HG03064 (cell line): ENCODE results near the gene PRSS22.

Source experiments
- ATAC-seq: cut with Tn5 transposase; IDR thresholded peaks from one replicate; pipeline ENCODE4 v1.9.1; 2021; ENCODE audit warnings: low read depth; ENCODE audit not compliant: unreplicated experiment

PRSS22 gene

GRCh38 chr16:2829501-2830354 lies 28.2 kb downstream of the PRSS22 start, which contains the start of gene ZG16B:
Gene ZG16B, plus strand, starts transcription at chr16:2830303. Its CDS starts 139 bp downstream, at chr16:2830442.
- no peak for ATAC-seq

GRCh38 chr16:2828876-2829430 lies 29.0 kb downstream of the PRSS22 start:
- ATAC-seq: no peak

DNA sequence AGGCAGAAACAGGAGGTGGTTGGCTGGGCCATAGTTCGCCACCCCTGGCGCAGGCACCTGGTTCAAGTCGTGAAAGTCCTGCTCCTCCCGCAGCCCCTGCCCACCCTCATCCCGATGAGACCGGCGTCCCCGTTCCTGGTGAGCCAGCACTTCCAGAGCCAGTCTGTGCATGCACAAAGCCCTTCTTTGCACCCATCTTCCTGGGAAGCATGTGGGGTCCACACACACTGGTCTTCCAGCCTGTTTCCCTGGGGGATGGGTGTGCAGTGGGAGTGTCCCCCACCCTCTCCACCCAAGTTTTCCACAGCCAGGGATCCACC lies 29.5 kb downstream of the PRSS22 start:
- no peak for ATAC-seq

- ATAC-seq: no peak
Observed at GRCh38 chr16:2827831-2828520, 30.0 kb downstream of the PRSS22 start.

DNA sequence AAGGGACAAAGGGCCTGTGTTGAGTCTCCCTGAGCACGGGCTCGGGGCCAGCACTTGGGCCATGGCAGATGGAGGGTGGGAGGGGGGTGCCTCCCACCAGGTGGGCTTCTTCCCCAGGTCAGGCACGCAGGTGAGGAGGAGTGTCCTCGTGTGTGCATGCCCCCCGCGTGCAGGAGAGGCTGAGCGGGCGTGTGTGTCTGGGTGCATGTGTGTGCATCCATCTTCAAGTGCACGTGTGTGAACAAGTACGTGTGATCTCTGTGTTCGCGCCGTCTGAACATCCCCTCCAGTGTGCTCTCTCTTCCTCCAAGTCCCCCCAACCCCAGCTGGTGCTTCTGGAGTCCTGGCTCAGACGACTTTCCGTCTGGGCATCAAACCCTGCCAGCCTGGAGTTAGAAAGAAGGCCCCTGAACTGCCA lies 30.6 kb downstream of the PRSS22 start:
- ATAC-seq: no peak

DNA sequence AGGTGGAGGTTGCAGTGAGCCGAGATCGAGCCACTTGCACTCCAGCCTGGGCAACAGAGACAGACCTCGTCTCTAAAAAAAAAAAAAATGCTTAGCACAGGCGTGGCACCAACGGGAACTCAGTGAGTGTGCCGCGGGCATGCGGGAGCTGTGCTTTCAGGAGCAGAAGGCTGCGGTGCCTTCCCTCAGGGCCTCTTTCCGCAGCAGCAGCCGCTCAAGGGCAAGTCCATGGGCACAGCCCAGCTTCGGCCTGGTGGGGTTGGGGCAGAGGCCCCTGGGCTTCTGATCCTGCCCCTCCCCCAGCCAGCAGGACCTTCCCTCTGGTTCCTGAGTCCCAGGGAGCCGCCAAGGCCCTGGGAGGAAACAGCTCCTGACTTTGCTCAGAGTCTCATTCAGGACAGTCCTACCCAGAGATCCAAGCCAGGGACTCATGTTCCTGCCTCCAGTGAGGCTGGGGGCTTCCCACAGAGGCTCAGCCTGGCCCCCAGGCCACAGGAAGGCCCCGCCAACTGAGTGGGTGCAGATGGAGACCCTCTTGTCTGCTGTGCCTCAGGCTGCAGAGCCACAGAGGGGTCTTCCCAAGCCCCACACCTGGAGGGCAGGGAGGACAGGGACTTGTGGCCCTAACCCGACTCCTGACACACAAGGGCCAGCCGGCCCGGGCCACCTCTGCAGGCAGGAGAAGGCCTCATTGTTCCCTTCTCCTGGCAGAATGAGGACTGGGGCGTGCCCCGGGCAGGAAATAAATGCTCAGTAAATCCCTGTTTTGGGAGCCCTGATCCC lies 31.2 kb downstream of the PRSS22 start:
- no peak for ATAC-seq

GRCh38 chr16:2825906-2826305 lies 32.1 kb downstream of the PRSS22 start:
- no peak for ATAC-seq

GRCh38 chr16:2825049-2825742 lies 32.8 kb downstream of the PRSS22 start:
- no peak for ATAC-seq

- no peak for ATAC-seq
Observed at GRCh38 chr16:2824626-2825025, 33.3 kb downstream of the PRSS22 start.

DNA sequence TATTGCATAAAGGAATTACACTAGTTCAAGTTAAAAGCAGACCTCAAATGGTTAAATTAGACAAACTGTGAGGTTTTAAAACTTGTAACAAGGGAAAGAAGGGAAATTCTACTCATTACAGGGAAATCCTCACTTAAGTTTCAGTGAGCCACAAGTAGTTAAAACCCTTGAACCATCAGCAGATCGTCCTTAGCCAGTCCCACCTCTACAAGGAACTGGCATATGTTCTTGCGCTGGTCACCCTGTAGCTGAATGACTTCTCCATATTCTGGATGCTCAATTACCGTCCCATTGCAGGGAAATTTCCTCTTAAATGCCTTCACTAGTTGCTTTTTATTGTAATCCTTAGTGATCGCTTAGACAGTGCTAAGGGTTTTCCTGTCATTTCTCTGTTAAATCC lies 35.5 kb downstream of the PRSS22 start:
- ATAC-seq: no peak

DNA sequence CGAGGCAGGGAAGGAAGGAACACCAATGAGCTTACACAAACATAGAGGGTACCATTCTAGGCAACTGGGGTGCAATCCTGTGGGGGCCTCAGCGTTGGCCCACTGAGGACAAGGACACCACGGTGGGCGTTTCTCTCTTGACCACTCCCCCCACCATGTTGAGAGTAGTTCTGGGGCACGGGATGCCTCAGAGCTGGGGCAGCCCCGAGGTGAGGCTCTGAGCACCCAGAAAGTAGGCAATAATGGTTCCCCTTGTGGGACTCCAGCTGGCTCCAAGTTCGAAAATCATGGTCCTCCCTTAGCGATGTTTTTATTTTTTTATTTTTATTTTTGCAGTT lies 35.8 kb downstream of the PRSS22 start:
- no peak for ATAC-seq

DNA sequence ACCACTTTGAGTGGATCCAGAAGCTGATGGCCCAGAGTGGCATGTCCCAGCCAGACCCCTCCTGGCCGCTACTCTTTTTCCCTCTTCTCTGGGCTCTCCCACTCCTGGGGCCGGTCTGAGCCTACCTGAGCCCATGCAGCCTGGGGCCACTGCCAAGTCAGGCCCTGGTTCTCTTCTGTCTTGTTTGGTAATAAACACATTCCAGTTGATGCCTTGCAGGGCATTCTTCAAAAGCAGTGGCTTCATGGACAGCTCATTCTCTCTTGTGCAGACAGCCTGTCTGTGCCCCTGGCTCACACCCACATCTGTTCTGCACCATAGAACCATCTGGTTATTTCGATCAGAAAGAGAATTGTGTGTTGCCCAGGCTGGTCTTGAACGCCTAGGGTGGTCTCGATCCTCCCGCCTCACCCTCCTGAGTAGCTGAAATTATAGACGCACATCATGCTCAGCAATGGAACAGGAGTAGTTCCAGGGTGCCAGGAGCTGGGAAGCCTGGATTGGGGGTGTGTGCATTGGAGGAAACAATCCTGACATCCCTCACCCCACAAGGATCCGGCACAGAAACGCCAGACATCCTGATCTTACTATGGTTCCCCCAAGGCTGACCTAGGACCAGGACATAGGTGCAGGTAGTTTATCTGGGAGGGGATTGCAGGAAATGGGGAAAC lies 36.3 kb downstream of the PRSS22 start:
- ATAC-seq: no peak

GRCh38 chr16:2820836-2821486 lies 37.0 kb downstream of the PRSS22 start:
- ATAC-seq: no peak

- ATAC-seq: no peak
Observed at GRCh38 chr16:2819939-2820835, 37.8 kb downstream of the PRSS22 start.

DNA sequence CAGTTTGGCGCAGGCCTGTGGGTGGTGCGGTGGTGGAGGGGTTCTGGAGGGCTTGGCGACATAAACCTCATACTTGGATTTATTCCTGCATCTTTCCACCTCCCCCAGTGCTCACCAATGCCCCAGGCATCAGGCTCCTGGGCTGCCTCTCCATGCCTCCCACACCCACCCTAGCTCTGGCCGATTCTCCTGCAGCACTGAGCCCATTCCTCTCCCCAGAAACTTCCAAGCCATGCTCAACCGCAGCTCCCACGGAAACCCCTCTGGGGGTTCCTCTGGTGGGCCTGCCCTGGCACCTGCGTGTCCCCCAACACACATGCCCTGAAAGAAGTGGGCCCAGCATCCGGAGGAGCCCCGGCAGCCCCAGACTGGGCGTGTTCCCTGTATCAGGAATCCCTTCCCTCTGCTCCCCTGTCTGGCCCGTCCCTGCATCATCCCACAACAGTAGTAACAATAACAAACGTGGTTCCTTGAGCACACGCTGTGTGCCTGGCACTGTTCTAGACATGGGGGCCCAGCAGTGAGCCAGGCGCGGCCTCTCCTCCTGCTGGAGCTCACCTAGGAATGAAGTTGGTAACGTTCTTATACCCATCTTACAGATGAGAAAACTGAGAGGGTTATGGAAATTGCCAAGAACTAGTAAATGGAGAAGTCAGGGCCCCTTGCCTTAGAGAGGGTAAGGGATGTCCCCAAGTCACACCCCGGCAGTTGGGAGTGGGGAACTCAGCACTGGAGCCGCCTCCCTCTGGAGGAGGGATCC lies 38.6 kb downstream of the PRSS22 start:
- no peak for ATAC-seq

GRCh38 chr16:2818272-2818876 lies 39.6 kb downstream of the PRSS22 start:
- no peak for ATAC-seq
